NCI-H1105 treated with DMSO at 0.1 percent for 48 hours (cell line): Measurements from ENCODE around the gene FYB1.
"Not testable (repeated sequence)": the region's sequence is repeated elsewhere in the genome, so short reads cannot be mapped to it uniquely, and the experiment has no call there.

ENCODE experiments used
- DNase-seq: peaks from one replicate; lab custom pipeline; 2025; lab: John Stamatoyannopoulos, UW

Gene FYB1

DNA sequence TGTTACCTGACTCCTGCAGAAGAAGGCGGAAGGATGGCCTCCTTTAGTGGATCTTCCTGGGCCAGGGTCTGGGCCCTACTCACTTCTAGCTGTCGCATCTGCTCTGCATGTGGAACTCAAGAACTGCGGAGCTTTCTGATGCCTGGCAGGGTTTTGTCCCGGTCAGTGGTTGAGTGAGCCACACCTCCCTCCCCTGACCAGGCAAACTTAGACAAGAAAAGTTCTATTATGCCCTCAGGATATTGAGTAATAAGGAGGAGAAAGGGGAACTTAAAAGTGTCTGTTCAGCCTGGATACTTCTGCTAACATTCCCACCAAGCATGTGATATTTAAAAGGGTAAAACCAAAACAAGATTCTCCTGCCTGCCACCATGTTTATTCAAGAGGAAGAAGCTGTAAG lies at the start of gene FYB1:
Gene FYB1, minus strand, starts transcription at position 127 of the 400 bp plus-strand sequence. CDS start 16,603 bp downstream, outside the sequence.
- no peak for DNase-seq

- DNase-seq, result no peak
These were observed 47.8 kb upstream of the FYB1 start for GRCh38 chr5:39267186-39267585.

GRCh38 chr5:39266442-39266841 lies 47.1 kb upstream of the FYB1 start:
- DNase-seq, result no peak

DNA sequence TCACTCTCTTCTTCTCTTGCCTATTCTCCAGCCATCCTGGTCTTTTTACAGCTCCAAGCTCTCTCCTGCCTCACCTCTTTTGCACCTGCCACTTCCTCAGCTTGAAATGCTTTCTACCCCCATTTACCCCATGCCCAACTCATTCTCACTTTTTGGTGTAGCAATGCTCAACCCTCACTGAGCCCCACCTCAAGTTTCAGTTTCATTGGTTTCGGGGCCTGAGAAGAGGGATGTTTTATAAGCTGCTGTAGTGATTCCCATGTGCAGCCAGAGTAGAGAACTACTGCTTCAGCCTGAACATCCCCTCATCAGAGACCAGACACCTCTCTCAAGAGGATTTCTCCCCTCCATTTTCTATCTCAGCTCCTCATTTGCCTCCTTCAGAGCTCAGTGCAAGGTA lies 45.2 kb upstream of the FYB1 start:
- no peak for DNase-seq

DNA sequence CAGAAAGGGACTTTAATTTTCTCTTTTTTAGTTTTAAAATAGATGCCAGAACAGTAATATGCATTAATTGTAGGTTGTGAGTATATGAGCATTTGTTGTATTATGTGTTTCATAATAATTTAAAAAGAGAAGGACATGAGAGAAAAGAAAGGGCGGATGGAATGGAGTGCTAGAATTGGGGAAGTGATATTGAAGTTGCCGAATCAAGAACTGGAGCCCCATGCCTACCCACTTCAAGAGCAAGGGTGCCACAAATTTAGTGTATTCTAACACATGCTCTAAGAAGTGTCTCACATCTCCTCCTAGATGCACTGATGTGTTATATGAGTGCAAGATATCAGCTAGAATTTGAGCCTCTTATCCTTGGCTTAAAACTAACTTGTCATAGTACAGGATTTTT lies 43.6 kb upstream of the FYB1 start:
- no peak for DNase-seq

GRCh38 chr5:39260095-39260494 lies 40.7 kb upstream of the FYB1 start:
- no peak for DNase-seq

DNA sequence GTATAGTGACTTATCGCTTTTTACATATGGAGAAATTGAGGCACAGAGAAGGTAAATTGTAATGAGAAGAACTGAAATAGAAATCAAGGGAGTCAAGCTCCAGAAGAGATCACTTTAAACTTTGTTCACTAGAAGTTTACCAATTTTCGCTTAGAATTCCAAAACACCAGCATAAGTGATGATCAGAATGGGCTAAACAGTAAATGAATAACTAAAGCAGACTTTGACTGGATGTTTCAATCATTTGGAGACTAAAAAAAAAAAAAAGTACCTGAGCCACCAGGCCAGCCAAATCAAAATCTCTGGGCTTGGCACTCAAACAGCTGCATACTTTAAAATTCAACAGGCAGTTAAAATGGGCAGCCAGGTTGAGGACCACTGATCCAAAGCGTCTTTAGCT lies 38.2 kb upstream of the FYB1 start:
- DNase-seq, result no peak

DNA sequence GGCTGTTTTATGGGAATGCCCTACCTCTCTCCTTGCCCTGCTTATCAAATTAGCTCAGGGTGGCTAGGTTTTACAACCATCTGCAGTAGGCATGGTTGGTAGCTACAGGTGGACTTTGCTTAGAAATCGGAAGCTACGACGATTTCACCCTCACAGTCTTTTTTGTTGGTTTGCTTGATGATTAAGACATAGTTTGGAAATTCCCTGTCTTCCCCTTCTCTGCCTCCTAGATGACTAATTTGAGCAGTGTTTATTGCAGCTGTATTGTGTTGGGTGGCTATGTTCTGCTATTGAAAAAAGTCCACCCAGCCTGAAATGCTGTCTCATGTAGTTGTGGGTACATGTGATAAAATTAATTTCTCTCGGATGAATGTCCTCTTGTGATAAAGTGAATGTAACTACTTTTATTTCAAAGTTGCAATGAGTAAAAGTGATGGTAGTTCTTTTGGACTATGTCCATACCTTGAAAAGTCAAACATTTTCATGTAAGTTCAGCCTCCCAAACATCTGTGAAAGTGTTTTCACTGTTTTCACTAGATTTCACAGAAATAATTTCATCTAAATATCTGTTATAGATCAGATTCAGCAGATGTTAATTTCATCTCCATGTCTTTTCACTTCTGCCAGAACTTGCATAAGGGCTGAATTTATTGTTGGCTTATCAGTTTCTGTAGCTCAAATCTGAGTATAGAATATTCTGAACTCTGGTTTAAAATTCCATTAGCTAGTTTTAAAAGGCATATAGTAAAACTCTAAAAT lies 37.3 kb upstream of the FYB1 start:
- DNase-seq, result no peak

DNA sequence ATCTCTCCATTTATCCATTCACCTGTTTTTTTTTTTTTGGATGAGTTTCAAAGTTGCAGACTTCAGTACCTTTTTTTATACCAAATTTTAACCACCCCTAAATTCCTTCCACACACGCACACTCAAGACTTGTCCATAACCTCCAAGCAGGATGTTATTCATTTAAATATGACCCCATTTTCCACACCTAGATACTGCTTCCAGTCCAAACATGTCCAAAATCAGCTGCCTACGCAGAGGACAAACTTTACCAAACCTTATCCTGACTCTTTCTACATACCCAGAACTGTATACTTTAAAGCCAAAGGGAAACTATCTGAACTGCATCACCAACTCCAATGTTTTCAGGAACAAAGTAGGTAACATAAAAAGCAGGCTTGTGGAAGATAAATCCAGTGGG lies 36.0 kb upstream of the FYB1 start:
- no peak for DNase-seq

DNA sequence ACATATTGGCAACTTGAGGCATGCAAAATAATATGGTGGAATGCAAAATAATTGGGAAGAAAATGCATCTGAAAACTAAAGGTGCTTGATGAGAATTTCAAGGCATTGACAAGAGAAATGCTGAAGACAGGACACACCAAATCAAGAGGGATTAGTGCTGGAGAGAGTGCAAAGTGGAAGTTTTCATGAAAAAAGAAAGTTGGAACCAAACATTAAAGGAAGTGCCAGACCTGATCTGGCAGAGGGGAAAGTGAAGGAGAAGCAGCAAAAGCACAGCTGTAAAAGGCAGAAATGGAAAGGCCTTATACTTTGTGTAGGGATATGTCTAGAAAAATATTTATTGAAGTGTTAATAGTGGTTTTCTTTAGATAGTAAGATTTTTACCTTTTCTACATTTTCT lies 35.3 kb upstream of the FYB1 start:
- DNase-seq, result no peak

DNA sequence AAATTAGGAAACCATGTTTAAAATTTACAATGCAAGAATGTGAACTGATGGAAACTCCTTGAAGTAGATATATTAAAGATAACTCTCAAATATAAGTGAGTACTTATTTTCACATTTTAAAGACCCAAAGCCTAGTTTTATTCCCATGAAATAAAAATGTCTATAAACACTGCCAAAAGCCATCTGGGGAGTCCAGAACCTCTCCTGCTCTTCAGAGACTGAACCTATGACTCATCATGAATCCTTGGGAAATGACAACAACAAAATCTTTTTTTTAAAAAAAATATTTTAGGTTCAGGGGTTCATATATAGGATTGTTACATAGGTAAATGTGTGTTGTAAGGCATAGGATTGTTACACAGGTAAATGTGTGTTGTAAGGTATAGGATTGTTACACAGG lies 33.8 kb upstream of the FYB1 start:
- no peak for DNase-seq

DNA sequence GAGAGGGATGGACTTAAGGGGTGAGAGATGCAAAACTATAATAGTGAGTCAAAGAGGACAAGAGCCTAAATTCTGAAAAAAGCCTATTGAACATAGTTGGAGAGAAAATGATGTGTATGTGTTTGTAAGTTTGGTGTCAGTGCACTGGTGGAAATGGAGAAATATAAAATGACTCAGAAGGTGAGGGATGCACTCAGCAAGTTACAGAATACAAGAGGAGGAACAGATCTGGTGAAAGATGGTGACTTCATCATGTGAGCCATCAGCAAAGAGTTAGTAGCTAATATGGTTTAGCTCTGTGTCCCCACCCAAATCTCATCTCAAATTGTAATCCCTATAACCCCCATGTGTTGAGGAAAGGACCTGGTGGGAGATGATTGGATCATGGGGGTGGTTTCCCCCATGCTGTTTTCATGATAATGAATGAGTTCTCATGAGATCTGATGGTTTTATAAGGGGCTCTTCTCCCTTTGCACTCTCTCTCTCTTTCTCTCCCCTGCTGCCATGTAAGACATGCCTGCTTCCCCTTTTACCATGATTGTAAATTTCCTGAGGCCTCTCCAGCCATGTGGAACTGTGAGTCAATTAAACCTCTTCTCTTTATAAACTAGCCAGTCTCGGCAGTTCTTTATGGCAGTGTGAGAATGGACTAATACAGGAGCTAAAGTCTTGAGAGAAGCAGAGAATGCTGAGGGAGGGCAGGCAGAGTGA lies 30.4 kb upstream of the FYB1 start:
- no peak for DNase-seq

DNA sequence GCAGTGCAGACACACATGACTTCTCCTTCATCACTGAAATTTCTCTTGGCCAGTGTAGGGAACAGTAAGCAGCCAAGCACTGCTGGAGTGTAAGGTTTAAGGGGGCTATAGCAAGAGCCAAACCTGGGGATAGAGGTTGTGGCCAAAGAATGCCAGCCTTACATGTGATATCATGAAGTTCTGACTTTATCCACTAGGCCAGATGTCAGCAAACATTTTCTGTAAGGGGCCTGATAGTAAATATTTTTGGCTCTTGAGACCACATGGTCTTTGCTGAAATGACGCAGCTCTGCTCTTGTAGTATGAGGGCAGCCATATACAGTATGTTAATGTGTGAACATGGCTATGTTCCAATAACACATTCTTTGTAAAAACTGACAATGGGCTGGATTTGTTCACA lies 29.7 kb upstream of the FYB1 start:
- DNase-seq, result no peak

GRCh38 chr5:39240750-39241149 lies 21.4 kb upstream of the FYB1 start:
- DNase-seq, result no peak

DNA sequence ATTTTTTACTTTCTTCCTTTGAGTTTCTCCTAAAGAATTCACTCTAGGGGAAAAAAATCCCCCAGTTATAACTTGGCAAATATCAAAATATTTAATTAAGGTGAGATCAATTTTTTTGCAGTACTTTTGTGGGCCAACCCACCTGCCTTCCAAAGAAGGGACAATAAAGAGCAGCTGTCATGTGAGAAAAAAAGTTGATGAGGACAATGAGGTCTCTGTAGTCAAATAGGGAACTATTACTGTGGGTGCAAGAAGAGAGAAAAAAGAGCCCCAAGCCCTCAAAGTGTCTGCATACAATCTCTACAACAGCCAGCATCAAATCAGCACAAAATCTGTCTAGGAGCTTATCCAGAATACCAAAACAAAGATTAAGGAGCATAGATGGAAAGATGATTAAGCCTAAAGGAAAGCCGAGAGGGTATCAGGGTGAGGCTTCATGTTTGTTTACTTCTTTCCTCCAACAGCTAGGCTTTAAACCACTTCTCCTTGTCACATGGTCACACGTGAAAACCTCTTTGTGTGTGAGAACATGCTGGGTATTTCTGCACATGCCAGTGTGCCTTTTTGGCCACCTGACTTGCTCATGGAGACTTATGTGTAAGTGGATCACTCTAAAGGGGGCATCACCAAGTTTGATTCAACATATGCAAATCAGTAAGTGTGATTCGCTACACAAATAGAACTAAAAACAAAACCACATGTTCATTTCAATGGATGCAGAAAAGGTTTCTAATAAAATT lies 19.2 kb upstream of the FYB1 start:
- DNase-seq, result no peak

GRCh38 chr5:39236718-39237117 lies 17.4 kb upstream of the FYB1 start:
- DNase-seq, result no peak

DNA sequence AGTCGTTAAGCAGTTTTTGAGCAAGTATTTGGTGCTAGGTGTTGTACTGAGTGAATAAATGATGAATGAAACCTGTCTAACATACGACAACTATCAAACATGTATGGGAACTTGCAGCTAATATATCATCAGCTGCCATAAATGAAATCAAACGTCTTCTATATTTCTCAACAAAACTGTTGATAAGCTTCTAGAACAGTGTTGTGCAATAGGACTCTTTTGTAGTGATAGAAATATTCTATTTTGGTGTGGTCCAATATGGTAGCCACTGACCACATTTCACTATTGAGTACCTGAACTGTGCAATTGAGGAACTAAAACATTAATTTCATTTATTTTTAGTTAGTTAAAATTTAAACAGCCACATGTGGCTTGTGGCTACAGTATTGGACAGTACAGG lies 16.3 kb upstream of the FYB1 start:
- DNase-seq, result no peak

DNA sequence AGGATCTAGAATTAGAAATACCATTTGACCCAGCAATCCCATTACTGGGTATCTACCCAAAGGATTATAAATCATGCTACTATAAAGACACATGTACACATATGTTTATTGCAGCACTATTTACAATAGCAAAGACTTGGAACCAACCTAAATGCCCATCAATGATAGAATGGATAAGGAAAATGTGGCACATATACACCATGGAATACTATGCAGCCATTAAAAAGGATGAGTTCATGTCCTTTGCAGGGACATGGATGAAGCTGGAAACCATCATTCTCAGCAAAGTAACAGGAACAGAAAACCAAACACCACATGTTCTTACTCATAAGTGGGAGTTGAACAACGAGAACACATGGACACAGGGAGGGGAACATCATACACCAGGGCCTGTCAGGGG lies 15.1 kb upstream of the FYB1 start:
- DNase-seq, result not testable (repeated sequence)

DNA sequence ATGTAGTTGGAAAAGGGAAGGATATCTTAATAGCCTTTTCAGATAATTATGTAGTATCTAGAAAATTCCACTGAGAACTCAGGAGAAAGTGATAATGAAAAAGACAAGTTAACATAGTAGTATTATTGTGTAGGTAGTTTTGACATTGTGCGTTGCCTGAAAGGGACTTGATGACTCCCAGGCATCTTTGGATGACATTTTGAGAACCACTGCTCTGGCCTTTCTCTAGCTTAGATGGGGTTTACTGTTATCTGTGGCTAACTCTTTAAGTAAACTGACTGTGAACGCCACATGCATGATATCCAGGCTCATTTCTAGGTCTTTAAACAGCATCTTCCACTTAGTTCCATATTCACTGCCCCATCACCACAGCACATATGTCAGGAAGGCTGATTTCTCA lies 14.4 kb upstream of the FYB1 start:
- no peak for DNase-seq

GRCh38 chr5:39231705-39232525 lies 12.6 kb upstream of the FYB1 start:
- DNase-seq, result no peak

GRCh38 chr5:39228596-39228995 lies 9.2 kb upstream of the FYB1 start:
- DNase-seq, result no peak

- no peak for DNase-seq
These were observed 7.2 kb upstream of the FYB1 start for GRCh38 chr5:39226558-39226957.
